ENCODE results near the gene SPON1. TPM values are rescaled to one million over a fixed set of nuclear protein-coding genes. Genes with fewer than 3 reads are reported as not detected.

SPON1 gene
- total RNA-seq, 1 donor from 2014 or later, result 13.2 TPM

DNA sequence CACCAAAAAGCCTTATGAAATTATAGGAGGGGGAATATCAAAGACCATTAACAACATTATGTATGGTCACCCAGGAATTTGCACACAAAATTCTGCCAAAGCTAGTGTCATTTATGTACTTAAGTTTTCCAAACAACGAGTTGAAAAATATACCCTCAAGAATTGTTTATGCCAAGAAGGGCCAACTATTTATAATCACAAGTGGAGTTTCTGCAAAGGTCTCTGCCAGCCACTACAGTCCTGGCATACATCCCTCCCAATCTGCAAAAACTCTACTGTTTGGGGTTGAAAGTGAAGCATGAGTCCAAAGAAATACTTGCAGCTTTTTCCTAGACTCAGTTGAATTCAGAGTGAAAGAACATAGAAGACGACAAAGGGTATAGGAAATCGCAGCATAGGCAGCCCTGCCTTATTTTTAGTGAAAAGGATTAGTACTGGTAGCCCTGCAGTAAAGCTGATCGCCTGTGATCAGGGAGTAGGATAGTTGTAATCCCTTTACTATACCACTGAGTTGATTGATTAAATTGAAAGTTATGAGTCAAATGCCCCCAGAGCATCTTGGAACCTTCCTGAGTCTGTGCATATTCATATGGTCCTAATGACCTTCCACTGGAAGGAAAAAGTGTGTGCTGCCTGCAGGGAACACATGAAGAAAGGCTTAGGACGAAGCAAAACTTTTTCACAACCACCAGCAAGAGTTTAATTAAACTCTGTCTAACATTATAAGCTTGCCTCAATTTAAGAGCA is 144.0 kb downstream of the SPON1 start:
- no peak for DNase-seq (ENCODE audit: low read depth, low spot score)
- H3K9me3 Mint-ChIP-seq, result no peaks in the 10 kb centered on the region
- H3K4me3 Mint-ChIP-seq, result no peak overlapping the region

DNA sequence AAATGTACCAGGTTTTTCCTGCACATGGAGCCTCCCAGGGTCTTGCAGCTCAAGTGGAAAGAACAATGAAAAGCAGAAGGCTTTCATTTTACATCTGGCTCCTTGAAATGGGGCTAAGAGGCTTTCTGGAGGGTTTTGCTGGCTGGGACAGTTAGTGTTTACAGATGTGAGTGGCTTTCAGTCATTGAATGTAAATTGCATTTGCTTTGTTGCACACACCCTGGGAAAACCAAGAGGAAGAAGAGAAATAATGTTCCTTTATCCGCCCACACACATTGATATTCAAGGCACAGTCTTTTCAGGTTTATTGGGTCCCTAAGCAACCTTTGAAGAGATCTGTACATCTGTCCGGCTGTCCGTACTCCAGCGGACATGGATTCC is 144.5 kb downstream of the SPON1 start:
- no peaks in the 10 kb centered on the region for H3K27me3 Mint-ChIP-seq (ENCODE audit: low read depth)
- no peak for DNase-seq (ENCODE audit: low read depth, low spot score)
- H3K9me3 Mint-ChIP-seq, result no peaks in the 10 kb centered on the region
- H3K4me1 Mint-ChIP-seq, result peaks cover 27% of the 10 kb centered on the region
- H3K27ac Mint-ChIP-seq (ENCODE audit: unreplicated experiment), result peak overlapping the region; percentile 79
- TF ChIP-seq, protein P1, sequence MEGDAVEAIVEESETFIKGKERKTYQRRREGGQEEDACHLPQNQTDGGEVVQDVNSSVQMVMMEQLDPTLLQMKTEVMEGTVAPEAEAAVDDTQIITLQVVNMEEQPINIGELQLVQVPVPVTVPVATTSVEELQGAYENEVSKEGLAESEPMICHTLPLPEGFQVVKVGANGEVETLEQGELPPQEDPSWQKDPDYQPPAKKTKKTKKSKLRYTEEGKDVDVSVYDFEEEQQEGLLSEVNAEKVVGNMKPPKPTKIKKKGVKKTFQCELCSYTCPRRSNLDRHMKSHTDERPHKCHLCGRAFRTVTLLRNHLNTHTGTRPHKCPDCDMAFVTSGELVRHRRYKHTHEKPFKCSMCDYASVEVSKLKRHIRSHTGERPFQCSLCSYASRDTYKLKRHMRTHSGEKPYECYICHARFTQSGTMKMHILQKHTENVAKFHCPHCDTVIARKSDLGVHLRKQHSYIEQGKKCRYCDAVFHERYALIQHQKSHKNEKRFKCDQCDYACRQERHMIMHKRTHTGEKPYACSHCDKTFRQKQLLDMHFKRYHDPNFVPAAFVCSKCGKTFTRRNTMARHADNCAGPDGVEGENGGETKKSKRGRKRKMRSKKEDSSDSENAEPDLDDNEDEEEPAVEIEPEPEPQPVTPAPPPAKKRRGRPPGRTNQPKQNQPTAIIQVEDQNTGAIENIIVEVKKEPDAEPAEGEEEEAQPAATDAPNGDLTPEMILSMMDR (conservative IDR thresholded peaks at IDR 0.05), result no peak
- H3K4me3 Mint-ChIP-seq, result peak overlapping the region; percentile 14
- H3K36me3 Mint-ChIP-seq (ENCODE audit: low read depth), result no peaks in the 10 kb centered on the region

More for the DNA sequence above, 144.0 kb downstream of the SPON1 start:
- H3K36me3 Mint-ChIP-seq (ENCODE audit: low read depth), result no peaks in the 10 kb centered on the region
- H3K4me1 Mint-ChIP-seq, result peaks cover 27% of the 10 kb centered on the region
- H3K27ac Mint-ChIP-seq (ENCODE audit: unreplicated experiment), result no peak overlapping the region
- H3K27me3 Mint-ChIP-seq (ENCODE audit: low read depth), result no peaks in the 10 kb centered on the region
- TF ChIP-seq, protein P1 (conservative IDR thresholded peaks at IDR 0.05), result no peak

DNA sequence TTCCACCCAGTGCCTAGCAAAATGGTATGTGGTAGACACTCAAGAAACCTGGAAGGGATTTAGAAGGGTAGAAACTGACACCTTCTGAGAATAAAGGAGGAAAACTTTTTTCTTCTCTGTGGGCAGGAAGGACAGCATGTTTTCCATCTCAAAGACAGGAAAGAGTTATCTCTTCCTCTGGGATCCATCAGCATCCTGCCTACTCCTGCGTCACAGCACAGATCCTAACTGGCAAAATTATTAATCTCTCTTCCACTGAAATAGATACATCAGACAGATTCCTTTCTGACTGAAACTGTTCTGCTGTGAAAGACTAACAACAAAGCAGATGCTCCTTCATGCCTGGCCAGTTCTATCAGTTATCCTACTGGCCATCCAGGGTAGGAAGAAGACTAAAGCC is 147.2 kb downstream of the SPON1 start:
- Mint-ChIP-seq H3K27ac (ENCODE audit: unreplicated experiment) (no peak overlapping the region), H3K36me3 (ENCODE audit: low read depth) (no peaks in the 10 kb centered on the region), H3K4me3 (no peak overlapping the region), H3K4me1 (peaks cover 33% of the 10 kb centered on the region), H3K27me3 (ENCODE audit: low read depth) (no peaks in the 10 kb centered on the region), H3K9me3 (no peaks in the 10 kb centered on the region)
- TF ChIP-seq, protein P1 (conservative IDR thresholded peaks at IDR 0.05), result no peak
- no peak for DNase-seq (ENCODE audit: low read depth, low spot score)

DNA sequence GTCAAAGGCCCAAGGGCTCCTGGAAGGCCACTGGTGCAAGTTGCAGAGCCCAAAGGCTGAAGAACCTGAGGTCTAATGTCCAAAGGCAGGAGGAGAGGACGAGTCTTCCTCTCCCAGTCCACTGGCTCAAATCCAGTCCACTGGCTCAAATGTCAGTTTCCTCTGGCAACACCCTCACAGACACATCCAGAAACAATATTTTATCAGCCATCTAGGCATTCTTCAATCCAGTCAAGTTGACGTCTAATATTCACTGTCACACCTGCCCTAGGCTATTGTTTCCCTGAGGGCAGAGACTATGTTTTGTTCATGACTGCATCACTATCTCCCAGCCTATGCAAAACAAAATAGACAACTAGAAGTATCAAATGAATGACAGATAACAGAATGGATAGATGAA is 148.1 kb downstream of the SPON1 start:
- Mint-ChIP-seq H3K9me3 (no peaks in the 10 kb centered on the region), H3K4me3 (no peak overlapping the region), H3K36me3 (ENCODE audit: low read depth) (no peaks in the 10 kb centered on the region), H3K4me1 (peaks cover 35% of the 10 kb centered on the region), H3K27me3 (ENCODE audit: low read depth) (no peaks in the 10 kb centered on the region), H3K27ac (ENCODE audit: unreplicated experiment) (no peak overlapping the region)
- TF ChIP-seq, protein P1 (conservative IDR thresholded peaks at IDR 0.05), result no peak
- DNase-seq (ENCODE audit: low read depth, low spot score), result no peak

DNA sequence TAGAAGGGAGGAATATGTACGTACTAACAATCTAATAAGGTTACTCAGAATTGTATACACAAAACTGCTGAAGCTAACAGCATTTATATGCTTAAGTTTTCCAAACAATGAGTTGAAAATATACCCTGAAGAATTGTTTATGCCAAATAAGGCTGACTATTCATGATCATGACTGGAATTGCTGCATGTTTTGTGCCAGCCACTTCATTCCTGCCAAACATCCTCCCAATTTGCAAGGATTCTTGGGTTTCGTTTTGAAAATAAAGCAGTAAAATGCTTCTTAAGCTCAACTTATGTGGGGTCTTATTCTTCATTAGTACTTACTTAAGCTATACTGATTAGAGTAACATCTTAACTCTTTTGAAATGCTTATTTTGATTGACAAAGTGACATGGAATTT is 149.0 kb downstream of the SPON1 start:
- no peak for DNase-seq (ENCODE audit: low read depth, low spot score)
- Mint-ChIP-seq H3K27ac (ENCODE audit: unreplicated experiment) (no peak overlapping the region), H3K4me1 (peaks cover 31% of the 10 kb centered on the region), H3K27me3 (ENCODE audit: low read depth) (no peaks in the 10 kb centered on the region), H3K36me3 (ENCODE audit: low read depth) (no peaks in the 10 kb centered on the region), H3K9me3 (no peaks in the 10 kb centered on the region), H3K4me3 (no peak overlapping the region)
- TF ChIP-seq, protein P1 (conservative IDR thresholded peaks at IDR 0.05), result no peak

All from neural crest cell (in vitro differentiated cells).